GM21528 (cell line): ENCODE results near the gene SUN1.
"Not testable (repeated sequence)": the region's sequence is repeated elsewhere in the genome, so short reads cannot be mapped to it uniquely, and the experiment has no call there.

Experiments used
- ATAC-seq: cut with Tn5 transposase; IDR thresholded peaks from one replicate; pipeline ENCODE4 v1.9.1; 2021; ENCODE audit warnings: mild to moderate bottlenecking, moderate library complexity; ENCODE audit not compliant: unreplicated experiment, low FRiP score

SUN1 gene

GRCh38 chr7:832167-832967 is at the start of gene SUN1:
SUN1 (plus strand) TSS chr7:832476; CDS start chr7:832525, 49 bp downstream.
- no peak for ATAC-seq

GRCh38 chr7:782718-783449 is 49.4 kb upstream of the SUN1 start:
- ATAC-seq: no peak

- ATAC-seq: no peak
These were observed 48.5 kb upstream of the SUN1 start for GRCh38 chr7:783556-784490.

- no peak for ATAC-seq
These were observed 47.3 kb upstream of the SUN1 start for GRCh38 chr7:784971-785370.

- ATAC-seq: no peak
These were observed 46.9 kb upstream of the SUN1 start for GRCh38 chr7:785416-785815.

GRCh38 chr7:786472-787255 is 45.6 kb upstream of the SUN1 start:
- no peak for ATAC-seq

- no peak for ATAC-seq
These were observed 44.7 kb upstream of the SUN1 start for GRCh38 chr7:787332-788240.

- ATAC-seq: no peak
These were observed 40.8 kb upstream of the SUN1 start for GRCh38 chr7:791519-791918.

GRCh38 chr7:794207-794606 is 38.1 kb upstream of the SUN1 start:
- ATAC-seq: no peak

GRCh38 chr7:794671-795329 is 37.5 kb upstream of the SUN1 start:
- ATAC-seq: no peak

GRCh38 chr7:796434-797169 is 35.7 kb upstream of the SUN1 start:
- not testable (repeated sequence) for ATAC-seq

- ATAC-seq: no peak
These were observed 33.3 kb upstream of the SUN1 start for GRCh38 chr7:798921-799470.

GRCh38 chr7:800692-801091 is 31.6 kb upstream of the SUN1 start:
- no peak for ATAC-seq

GRCh38 chr7:801351-801750 is 30.9 kb upstream of the SUN1 start:
- not testable (repeated sequence) for ATAC-seq

GRCh38 chr7:801940-802381 is 30.3 kb upstream of the SUN1 start:
- ATAC-seq: no peak

GRCh38 chr7:802500-803242 is 29.6 kb upstream of the SUN1 start:
- ATAC-seq: no peak

- no peak for ATAC-seq
These were observed 29.0 kb upstream of the SUN1 start for GRCh38 chr7:803243-803635.
